Activated T-cell treated with anti-CD3 and anti-CD28 coated beads, Interleukin-2, amount 50 U/mL, for 1 hour (primary cell): Measurements from ENCODE around the gene BMPR1B.
"Not testable (repeated sequence)": the region's sequence is repeated elsewhere in the genome, so short reads cannot be mapped to it uniquely, and the experiment has no call there.

Source experiments
- DNase-seq: peaks from one replicate; pipeline ENCODE4 v3.0.0-alpha.2; 2020

The BMPR1B gene

GRCh38 chr4:94763500-94763899 lies 5.7 kb downstream of the BMPR1B start:
- no peak for DNase-seq

GRCh38 chr4:94764069-94764468 lies 6.3 kb downstream of the BMPR1B start:
- DNase-seq = no peak

- DNase-seq = no peak
Measured at GRCh38 chr4:94765174-94765573, 7.4 kb downstream of the BMPR1B start.

- DNase-seq = no peak
Measured at GRCh38 chr4:94765648-94766047, 7.9 kb downstream of the BMPR1B start.

GRCh38 chr4:94766856-94767255 lies 9.1 kb downstream of the BMPR1B start:
- no peak for DNase-seq

- no peak for DNase-seq
Measured at GRCh38 chr4:94767446-94767845, 9.7 kb downstream of the BMPR1B start.

GRCh38 chr4:94782707-94783106 lies 25.0 kb downstream of the BMPR1B start:
- DNase-seq = no peak

- no peak for DNase-seq
Measured at GRCh38 chr4:94791701-94792100, 33.9 kb downstream of the BMPR1B start.

- no peak for DNase-seq
Measured at GRCh38 chr4:94798808-94799207, 41.1 kb downstream of the BMPR1B start.

- DNase-seq = no peak
Measured at GRCh38 chr4:94801016-94801415, 43.3 kb downstream of the BMPR1B start.

- DNase-seq = no peak
Measured at GRCh38 chr4:94802091-94802490, 44.3 kb downstream of the BMPR1B start.

- no peak for DNase-seq
Measured at GRCh38 chr4:94803181-94803580, 45.4 kb downstream of the BMPR1B start.

GRCh38 chr4:94804650-94805049 lies 46.9 kb downstream of the BMPR1B start:
- DNase-seq = no peak

GRCh38 chr4:94806376-94806775 lies 48.6 kb downstream of the BMPR1B start:
- DNase-seq = no peak

- DNase-seq = no peak
Measured at GRCh38 chr4:94811643-94812042, 53.9 kb downstream of the BMPR1B start.

- DNase-seq = no peak
Measured at GRCh38 chr4:94813221-94813620, 55.5 kb downstream of the BMPR1B start.

- no peak for DNase-seq
Measured at GRCh38 chr4:94814237-94814636, 56.5 kb downstream of the BMPR1B start.

GRCh38 chr4:94819371-94820168 lies 61.8 kb downstream of the BMPR1B start:
- no peak for DNase-seq

- DNase-seq = no peak
Measured at GRCh38 chr4:94826206-94826605, 68.5 kb downstream of the BMPR1B start.

GRCh38 chr4:94827481-94828110 lies 69.8 kb downstream of the BMPR1B start:
- DNase-seq = no peak

- no peak for DNase-seq
Measured at GRCh38 chr4:94828882-94829281, 71.1 kb downstream of the BMPR1B start.

GRCh38 chr4:94831607-94832006 lies 73.9 kb downstream of the BMPR1B start:
- no peak for DNase-seq

- DNase-seq = not testable (repeated sequence)
Measured at GRCh38 chr4:94832329-94832728, 74.6 kb downstream of the BMPR1B start.

GRCh38 chr4:94833394-94833793 lies 75.6 kb downstream of the BMPR1B start:
- no peak for DNase-seq

- no peak for DNase-seq
Measured at GRCh38 chr4:94834501-94834900, 76.7 kb downstream of the BMPR1B start.
